Activated T-helper 1 cell treated with Interleukin-2 at 50 U/mL for 16 hours (primary cell): ENCODE measurements around the gene PRKD1.

Source experiments
- DNase-seq: peaks from one replicate; pipeline ENCODE4 v3.0.0-alpha.2; 2020; ENCODE audit warnings: low read depth

PRKD1 gene

GRCh38 chr14:29838752-29839151 lies 88.9 kb downstream of the PRKD1 start:
- DNase-seq: no peak

DNA sequence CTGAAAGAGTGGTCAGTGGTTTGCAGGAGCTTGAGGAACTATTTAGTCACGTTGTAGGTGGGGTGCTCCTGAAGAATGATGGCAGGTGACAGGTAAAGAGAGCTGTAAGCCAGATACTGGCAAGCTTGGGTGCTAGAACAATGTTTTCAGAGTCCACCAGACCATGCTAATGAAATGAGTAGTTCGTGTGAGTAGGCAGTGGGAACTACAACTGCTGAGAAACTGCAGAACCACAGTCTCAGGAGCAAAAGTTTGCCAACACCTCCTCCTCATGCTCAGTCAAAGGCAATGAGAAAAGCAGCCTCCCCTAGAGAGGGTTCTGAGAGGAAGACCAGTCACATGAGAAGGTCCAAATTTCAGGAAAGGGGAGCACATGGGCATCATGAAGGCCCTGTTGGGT lies 91.3 kb downstream of the PRKD1 start:
- no peak for DNase-seq

DNA sequence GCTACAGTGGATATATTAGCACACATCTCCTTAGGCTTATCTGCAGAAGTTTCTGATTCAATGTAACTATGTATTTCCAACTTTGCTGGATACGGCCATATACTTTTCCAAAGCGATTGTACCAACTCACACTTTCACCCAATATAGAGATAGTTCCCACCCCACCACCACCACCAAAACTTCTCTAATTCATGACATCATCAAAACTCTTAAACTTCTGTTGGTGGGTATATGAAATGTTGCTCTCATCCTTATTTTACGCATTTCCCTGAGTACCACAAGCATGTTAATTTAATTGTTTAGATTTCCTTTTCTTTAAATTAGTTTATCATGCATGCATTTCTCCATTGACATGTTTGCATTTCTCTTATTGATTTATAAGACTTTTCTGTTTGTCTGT lies 95.6 kb downstream of the PRKD1 start:
- DNase-seq: no peak

DNA sequence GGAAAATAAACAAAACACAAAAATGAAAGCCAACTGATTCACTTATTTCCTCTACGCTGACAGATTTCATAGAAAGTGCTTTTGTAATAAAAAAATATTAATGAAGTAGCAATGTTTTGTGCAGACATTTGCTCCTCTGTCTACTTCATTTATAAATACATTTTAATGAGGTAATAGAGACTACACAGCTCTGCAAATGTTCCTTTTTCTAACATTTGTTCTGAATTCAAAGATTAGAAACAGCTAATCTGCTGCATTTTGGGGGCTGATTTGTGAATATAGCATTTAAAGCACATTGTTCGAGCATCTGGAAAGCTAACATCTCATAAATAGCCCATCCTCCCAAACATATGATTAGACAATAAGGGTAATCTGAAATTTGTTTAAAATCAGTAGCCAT lies 97.8 kb downstream of the PRKD1 start:
- no peak for DNase-seq

- no peak for DNase-seq
These were observed 103.8 kb downstream of the PRKD1 start for GRCh38 chr14:29823816-29824215.

GRCh38 chr14:29822430-29822709 lies 105.3 kb downstream of the PRKD1 start:
- no peak for DNase-seq

DNA sequence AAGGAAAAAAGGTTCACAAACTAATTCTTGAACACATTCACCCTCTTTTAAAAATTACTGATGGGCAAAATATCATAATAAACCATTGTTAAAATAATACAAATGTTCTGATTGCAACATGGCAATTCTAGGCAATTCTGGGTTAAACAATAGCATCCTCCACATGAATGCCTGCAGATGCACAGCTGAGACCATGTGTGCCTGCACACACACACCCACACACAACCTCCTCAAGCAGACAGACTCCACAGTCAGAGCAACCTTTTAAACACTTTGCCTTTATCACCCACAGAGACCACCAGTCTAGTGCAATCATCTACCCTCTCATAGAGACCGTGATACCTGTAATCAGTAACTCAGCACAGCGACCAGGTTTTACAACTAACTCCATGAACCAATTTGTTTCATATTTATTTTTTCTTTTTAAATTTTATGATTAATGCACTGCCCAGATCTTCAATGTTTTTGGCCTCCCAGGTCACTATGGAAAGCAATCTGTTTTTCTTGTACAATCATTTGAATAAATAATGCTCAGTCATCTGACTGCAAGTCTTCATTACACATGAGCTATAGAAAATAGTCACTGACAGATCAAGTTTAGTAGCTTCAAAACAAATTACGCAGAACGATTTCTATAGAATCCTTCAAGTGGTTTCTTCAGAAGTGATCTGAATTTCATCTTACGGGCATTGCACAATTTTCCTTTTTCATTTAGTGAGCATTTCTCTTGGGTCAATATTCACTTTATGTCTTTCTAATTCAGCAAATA lies 105.8 kb downstream of the PRKD1 start:
- no peak for DNase-seq

- DNase-seq: no peak
These were observed 106.4 kb downstream of the PRKD1 start for GRCh38 chr14:29821242-29821641.

- no peak for DNase-seq
These were observed 106.9 kb downstream of the PRKD1 start for GRCh38 chr14:29820785-29821184.

DNA sequence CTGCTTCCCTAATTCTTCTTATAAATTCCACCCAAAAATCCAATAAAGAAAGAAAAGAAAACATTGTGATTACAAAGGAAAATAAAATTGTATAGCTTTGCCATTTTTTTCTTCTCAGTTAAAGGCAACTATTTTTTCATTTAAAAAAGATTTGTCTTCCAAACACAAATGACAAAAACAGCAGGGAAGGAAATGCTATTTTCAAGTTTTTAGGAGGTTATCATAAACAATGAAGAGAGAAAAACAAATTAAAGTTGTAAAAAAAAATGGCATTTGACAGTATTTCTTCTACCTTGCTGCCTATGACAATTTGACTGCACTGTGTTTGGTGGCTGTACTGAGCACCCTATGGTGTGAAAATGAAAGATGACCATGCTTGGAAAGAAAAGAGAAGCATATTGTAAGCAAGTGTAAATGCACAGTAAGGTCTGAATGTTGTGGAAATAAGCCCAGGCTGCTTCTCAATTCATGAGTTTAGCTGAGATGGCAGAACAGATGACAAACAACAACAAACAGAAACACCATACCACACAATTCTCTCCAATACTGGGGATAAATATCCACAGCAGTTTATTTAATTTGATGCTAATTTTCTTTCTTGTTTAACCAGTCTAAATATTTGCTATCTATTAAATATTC lies 109.8 kb downstream of the PRKD1 start:
- no peak for DNase-seq

DNA sequence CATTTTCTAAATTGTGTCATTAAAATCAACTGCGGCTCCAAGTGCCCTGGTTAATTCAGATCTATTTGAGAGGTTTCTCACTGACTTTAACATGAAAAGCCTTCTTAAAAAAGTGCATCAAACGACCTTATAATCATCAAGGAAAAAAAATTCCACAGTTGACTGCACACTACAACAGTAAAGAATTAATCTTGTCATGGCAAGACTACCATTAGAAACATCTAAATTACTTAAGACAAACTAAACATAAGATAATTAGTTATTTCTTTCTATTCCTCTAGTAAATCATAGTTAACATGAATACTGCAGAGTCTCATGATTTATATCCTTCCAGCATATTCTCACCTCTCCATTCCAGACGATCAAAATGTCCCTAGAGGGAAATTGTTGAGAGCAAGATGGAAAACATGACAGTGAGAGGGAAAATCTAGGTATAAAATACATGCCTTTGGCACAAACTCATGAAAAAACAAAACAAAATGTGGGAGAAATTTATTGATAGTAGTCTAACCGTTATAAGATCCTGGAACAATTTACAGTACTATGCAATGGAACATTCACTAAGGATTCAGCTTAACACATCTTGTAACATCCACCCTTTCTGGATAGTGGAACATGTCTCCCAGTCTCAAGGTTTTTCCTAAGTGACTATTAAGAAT lies 112.5 kb downstream of the PRKD1 start:
- DNase-seq: no peak

- no peak for DNase-seq
These were observed 113.3 kb downstream of the PRKD1 start for GRCh38 chr14:29814156-29815015.

GRCh38 chr14:29810682-29811081 lies 117.0 kb downstream of the PRKD1 start:
- DNase-seq: no peak

- DNase-seq: no peak
These were observed 117.6 kb downstream of the PRKD1 start for GRCh38 chr14:29810064-29810463.

DNA sequence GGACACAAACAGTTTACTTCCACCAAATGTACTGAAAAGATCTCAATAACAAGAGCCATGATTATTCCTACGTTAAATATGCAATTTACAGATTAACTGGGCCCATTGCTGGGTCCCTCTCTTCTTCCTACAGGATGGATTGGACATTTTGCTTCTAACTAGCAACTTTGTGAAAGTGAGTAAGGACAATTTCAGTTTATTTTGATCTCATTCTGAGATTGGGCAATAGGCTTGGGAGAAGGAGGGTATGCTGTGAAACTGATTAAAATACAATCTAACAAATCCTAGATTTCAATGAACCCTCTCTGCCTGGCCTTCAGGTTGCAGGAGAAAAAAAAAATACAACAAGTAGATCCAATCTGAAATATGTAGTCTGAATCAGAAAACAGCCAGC lies 121.5 kb downstream of the PRKD1 start:
- no peak for DNase-seq

DNA sequence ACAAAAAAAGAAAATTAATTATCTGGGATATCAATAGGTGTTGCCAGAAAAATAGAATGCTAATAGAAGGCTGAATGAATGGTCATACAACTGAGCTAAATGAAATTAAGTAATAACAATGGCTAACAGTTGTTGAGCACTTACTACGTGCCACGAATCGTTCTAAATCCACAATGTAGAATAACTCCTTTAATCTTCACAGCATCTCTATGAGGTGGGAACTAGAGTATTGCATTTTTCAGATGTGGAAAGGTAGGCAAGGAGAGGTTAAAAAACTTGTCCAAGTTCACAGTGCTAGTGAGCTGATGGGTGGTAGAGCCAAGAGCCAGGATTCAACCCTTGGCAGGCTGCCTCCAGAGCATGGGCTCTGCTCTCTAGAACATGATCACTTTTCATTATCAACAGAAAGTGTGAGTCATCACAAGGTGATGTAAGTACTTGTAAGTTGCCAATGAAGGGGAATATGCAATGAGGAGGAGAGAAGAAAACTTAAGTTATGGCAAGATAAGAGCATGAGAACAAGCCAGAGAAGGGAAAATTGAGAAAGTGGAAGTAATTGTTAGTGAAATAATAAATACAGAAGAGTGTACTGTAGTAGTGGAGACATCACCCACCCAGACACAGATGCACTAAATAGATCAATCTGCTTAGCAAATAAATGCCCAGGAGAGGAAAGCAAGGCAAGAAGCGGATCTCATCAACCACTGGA lies 122.1 kb downstream of the PRKD1 start:
- DNase-seq: no peak

DNA sequence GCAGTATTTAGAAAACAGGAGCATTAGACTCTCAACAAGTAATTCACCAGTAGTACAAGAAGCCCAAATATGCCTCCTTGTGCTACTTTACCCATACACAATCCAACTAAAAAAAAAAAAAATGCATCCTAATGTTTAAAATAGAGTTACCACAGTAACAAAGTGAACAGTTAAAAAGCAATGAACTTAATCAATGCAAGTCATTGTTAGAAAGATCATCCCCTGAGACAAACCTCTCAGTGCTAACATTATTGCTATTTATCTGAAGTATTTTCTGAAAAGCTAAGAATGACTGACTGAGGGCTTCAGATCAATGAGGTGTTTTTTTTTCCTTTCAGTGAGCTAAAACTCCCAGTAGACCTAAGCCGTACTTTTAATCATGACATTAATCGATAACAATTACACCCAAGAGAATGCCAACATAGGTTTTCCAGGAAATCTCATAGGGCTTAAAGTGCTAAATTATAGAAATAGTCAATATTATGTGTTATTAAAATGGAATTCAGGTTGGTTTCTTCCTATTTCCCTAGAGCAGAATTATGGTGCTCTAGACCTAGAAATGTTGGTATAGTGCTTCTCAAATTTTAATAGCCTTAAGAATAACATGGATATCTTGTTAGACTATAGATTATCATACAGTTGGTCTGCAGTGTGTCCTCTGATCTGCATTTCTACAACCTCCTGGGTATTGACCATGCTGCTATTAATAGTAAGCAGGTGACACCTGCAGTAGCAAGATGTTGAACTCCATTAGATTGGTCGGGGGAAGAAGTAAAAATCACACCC lies 123.0 kb downstream of the PRKD1 start:
- DNase-seq: no peak

DNA sequence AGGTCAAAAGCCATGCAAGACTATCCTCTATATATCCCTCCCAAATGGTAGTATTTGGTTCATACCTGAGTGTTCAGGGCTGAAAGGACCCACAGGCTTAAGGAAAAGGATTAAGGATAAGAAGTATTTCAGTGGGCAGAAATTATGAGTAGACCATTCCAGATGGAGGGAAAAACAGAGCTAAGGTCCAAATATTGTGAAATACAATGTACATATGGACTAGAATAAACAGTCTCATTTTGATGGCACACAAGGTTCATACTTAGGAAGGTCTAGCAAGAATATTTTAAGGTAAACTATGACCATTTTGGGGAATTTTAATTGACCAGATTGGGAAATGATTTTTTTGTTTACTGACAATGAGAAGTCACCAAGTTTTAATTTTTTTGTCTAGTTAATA lies 124.6 kb downstream of the PRKD1 start:
- DNase-seq: no peak

DNA sequence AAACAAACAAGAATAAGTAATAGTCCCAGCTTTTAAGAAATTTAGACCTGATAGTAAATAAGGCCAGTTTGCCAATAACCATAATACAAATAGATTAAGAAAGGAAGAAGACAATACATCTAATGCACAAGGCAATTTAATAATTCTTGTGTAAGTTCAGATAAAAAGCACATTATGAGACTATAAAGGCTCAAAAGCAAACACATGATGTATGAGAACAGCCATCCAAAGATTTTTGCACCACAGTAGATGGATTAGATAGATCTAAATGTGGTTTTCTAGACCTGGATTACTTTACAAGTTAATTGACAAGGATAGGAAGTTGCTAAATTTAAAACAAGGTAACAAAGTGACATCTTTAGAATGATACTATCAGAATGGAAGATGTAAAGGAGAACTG lies 125.4 kb downstream of the PRKD1 start:
- no peak for DNase-seq

DNA sequence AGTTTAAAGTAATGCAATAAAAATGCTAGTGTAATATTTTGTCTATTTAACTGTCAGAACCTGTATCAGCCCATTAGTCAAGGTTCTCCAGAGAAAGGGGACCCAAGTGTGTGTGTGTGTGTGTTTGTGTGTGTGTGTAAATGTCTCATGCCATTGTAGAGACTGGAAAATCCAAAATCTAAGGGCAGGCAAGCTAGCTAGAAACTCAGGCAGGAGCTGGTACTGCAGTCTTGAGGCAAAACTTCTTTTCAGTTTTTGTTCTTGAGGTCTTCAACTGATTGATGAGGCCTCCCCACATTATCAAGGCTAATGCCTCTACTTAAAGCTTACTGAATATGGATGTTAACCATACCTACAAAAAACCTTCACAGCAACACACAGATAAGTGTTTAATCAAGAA lies 126.7 kb downstream of the PRKD1 start:
- no peak for DNase-seq

DNA sequence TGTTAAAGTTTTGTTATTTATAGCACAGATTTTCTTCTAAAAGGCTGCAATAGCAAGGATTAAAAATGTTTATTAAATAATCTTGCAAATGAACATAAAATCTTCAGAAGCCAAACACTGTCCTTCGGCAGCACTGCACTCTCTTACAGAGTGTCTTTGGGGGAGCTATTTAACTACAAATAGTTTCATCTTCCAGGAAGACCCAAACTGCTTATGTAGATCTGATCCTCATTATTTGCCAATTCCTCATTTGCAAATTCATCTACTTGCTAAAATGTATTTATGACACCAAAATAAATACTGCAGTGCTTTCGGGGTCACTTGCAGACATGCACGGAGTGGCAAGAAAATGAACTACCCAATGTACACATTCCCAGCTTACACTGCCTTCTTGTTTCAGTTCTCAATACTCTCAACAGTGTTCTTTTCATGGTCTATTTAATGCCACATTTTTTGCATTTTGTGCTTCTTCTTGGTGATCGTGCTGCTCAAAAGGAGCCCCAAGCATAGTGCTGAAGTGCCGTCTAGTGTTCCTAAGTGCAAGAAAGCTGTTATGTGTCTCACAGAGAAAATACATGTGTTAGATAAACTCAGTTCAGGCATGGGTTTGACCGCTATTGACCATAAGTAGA lies 128.1 kb downstream of the PRKD1 start:
- no peak for DNase-seq
